ENCODE data around the gene GPR75. TPM values are rescaled to one million over a fixed set of nuclear protein-coding genes. Genes with fewer than 3 reads are reported as not detected.

The GPR75 gene
- total RNA-seq, 1 experiment from 2014 or later, result 5.3 TPM

DNA sequence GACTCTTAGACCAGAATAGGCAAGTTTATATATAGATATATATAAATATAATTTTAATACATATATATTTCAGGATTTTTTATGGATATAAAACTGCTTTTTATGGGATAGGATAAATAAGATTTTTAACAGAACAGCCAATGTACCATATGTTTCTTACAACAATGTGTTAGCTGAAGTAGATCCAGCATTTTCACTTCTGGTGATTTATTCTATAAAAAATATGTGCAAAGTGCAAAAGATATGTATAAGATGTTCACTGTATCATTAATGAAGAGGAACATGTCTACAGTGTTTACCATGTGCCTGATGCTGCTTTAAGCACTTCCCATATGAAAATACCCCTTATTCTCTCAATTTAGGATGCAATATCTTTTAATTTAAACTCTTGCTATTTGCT is 22.2 kb upstream of the GPR75 start:
- Histone ChIP-seq H3K18ac (ENCODE audit: insufficient read length, low read depth, low read length) (no peak overlapping the region), H4K20me1 (ENCODE audit: control insufficient read depth, insufficient read depth, insufficient read length) (no peaks in the 10 kb centered on the region), H2BK12ac (ENCODE audit: insufficient read length, low read depth, low read length) (no peak overlapping the region), H4K8ac (replicated peaks; ENCODE audit: insufficient read length, low read depth, low read length) (no peak overlapping the region), H4K5ac (ENCODE audit: insufficient read length, low read depth, low read length) (no peak overlapping the region), H3K27me3 (ENCODE audit: insufficient read depth, low read length) (no peaks in the 10 kb centered on the region), H3K23ac (ENCODE audit: insufficient read length, low read depth, low read length) (no peak overlapping the region), H2BK15ac (ENCODE audit: low read depth, low read length) (no peak overlapping the region), H3K56ac (ENCODE audit: insufficient read length, low read depth, low read length) (no peak overlapping the region), H3K4ac (ENCODE audit: low read depth, low read length) (no peak overlapping the region), H2BK20ac (ENCODE audit: low read depth, low read length, poor library complexity, severe bottlenecking) (no peak overlapping the region), H3K23me2 (ENCODE audit: insufficient read length, low read depth, low read length, poor library complexity, severe bottlenecking) (no peaks in the 10 kb centered on the region), H3K27ac (ENCODE audit: insufficient read length, low read depth, low read length) (no peak overlapping the region), H3K79me1 (ENCODE audit: insufficient read depth, low read depth, low read length, poor library complexity, severe bottlenecking) (no peaks in the 10 kb centered on the region), H2BK5ac (ENCODE audit: insufficient read length, low read length) (no peak overlapping the region), H3K4me1 (ENCODE audit: insufficient read depth, low read length) (no peaks in the 10 kb centered on the region), H3K9me3 (ENCODE audit: control insufficient read depth, low read depth, low read length) (no peaks in the 10 kb centered on the region), H3K79me2 (ENCODE audit: insufficient read depth, low read length) (no peaks in the 10 kb centered on the region), H2BK120ac (ENCODE audit: low read depth, low read length, poor library complexity, severe bottlenecking) (no peak overlapping the region), H2AFZ (ENCODE audit: low read length) (no peak overlapping the region), H3K14ac (ENCODE audit: insufficient read depth, low read length) (no peak overlapping the region), H3K4me2 (ENCODE audit: insufficient read depth, insufficient read length, low read length) (no peak overlapping the region), H2AK5ac (ENCODE audit: insufficient read length, low read length) (no peak overlapping the region), H3T11ph (ENCODE audit: low read length) (no peak overlapping the region), H4K91ac (ENCODE audit: insufficient read length, low read depth, low read length) (no peak overlapping the region), H3K9ac (ENCODE audit: extremely low read depth, insufficient read length, low read length) (no peak overlapping the region)
- H3K27ac Mint-ChIP-seq, result no peak overlapping the region
- H3K27me3 Mint-ChIP-seq (ENCODE audit: low read depth), result no peaks in the 10 kb centered on the region
- H3K4me3 Mint-ChIP-seq, result no peak overlapping the region
- peaks cover 15 to 16% of the 10 kb centered on the region in 2 experiments for H3K4me1 Mint-ChIP-seq
- H3K36me3 Mint-ChIP-seq (ENCODE audit: insufficient read depth in 1 of 3, low read depth in 3 of 3), result peaks cover 40 to 78% (median 71%) of the 10 kb centered on the region in 3 experiments
- DNase-seq, result no peak
- TF ChIP-seq, protein P1, sequence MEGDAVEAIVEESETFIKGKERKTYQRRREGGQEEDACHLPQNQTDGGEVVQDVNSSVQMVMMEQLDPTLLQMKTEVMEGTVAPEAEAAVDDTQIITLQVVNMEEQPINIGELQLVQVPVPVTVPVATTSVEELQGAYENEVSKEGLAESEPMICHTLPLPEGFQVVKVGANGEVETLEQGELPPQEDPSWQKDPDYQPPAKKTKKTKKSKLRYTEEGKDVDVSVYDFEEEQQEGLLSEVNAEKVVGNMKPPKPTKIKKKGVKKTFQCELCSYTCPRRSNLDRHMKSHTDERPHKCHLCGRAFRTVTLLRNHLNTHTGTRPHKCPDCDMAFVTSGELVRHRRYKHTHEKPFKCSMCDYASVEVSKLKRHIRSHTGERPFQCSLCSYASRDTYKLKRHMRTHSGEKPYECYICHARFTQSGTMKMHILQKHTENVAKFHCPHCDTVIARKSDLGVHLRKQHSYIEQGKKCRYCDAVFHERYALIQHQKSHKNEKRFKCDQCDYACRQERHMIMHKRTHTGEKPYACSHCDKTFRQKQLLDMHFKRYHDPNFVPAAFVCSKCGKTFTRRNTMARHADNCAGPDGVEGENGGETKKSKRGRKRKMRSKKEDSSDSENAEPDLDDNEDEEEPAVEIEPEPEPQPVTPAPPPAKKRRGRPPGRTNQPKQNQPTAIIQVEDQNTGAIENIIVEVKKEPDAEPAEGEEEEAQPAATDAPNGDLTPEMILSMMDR (conservative IDR thresholded peaks at IDR 0.05), result no peak
- H3K9me3 Mint-ChIP-seq, result no peaks in the 10 kb centered on the region
